GM18867 (cell line): Measurements from ENCODE around the gene NLGN1.

Experiments
- ATAC-seq: cut with Tn5 transposase; IDR thresholded peaks from one replicate; pipeline ENCODE4 v1.9.1; 2021; ENCODE audit warnings: mild to moderate bottlenecking, moderate library complexity; ENCODE audit not compliant: unreplicated experiment

The NLGN1 gene

DNA sequence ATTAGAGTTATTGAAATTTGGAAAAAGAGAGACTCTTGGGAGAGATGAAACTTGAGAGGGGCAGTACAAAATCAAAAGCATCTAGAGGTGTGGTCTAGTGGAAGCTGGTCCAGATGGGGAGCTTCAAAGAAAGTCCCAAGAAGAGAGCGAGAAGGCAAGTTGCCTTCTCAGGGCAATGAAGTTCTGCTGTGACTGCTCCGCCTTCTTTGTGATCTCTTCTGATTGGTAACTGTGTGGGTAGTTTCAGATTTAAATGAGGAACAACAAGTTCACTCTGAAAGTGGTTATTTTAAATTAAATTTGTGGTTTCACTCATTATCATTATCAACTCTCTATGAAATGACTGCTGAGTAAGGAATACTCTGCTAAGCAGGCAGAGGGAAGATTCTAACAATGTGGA, 233.3 kb downstream of the NLGN1 start:
- ATAC-seq: no peak

DNA sequence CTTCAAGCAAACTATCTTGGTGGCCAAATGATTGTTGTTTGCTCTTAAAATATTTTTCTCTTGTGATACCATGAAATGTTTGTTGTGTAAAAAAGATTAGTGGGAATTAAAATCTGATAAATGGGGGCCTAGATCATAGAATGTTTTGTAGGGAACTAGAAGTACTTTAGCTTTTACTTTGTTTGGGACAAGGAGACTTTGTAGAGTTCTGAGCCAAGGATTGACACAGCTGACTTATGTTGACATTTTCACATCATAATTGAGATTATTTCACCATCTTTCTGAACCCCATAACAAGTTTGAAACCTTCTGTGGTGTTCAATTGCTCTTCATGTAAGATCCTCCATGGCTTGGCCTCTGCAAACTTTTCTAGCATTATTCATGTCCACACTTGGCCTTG, 235.4 kb downstream of the NLGN1 start:
- ATAC-seq: no peak

DNA sequence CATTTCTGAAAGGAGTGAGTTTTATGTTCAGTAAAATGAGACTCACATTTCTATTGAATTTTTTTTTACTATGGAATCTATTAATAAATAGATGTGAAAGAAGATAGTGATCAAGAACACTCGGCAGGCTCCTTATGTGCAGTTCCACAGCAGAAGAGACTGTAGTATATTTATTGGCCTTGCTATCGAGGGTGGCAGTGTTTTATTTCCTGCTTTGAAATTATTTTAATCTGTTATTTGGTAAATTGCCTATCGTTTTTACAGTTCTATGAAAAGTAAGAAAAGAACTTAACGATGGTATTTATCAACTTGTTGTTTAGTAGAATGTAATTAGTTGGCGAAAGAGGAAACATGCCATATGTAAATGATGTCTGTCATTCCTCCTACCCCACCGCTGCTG, 238.3 kb downstream of the NLGN1 start:
- ATAC-seq: no peak

DNA sequence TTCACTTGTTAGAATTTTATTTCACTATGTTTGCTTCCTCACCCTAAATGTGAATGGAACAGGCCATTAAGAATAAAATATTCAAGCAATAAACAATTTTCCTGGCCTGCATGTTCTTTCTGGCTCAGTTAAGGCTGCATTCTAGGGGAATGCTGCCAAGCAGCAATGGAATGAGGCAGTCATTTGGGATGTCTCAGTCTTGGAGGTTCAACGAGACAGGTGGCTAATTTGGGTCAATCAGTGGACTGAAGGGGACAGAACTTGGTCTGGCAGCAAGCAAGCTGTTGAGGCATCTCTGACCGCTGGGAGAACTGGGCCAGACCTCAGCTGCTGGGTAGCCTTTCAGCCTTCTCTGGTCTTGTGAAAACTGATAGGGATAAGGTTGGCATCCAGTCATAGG, 241.6 kb downstream of the NLGN1 start:
- ATAC-seq: no peak

DNA sequence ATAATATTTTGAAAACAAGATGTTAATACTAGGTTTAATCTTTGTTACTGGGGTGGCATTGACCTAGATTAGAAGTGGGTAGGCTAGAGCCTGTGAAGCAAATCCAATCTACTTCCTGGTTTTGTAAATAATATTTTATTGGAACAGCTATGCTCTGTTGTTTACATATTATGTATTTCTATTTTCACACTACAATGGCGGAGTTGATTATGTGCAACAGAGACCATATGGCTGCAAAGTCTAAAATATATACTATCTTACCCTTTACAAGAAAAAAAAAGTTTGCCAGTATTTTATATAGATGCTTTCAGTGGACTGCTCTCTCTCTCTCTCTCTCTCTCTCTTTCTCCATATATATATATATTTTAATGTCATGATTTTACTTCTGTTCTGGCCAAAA, 244.2 kb downstream of the NLGN1 start:
- no peak for ATAC-seq

DNA sequence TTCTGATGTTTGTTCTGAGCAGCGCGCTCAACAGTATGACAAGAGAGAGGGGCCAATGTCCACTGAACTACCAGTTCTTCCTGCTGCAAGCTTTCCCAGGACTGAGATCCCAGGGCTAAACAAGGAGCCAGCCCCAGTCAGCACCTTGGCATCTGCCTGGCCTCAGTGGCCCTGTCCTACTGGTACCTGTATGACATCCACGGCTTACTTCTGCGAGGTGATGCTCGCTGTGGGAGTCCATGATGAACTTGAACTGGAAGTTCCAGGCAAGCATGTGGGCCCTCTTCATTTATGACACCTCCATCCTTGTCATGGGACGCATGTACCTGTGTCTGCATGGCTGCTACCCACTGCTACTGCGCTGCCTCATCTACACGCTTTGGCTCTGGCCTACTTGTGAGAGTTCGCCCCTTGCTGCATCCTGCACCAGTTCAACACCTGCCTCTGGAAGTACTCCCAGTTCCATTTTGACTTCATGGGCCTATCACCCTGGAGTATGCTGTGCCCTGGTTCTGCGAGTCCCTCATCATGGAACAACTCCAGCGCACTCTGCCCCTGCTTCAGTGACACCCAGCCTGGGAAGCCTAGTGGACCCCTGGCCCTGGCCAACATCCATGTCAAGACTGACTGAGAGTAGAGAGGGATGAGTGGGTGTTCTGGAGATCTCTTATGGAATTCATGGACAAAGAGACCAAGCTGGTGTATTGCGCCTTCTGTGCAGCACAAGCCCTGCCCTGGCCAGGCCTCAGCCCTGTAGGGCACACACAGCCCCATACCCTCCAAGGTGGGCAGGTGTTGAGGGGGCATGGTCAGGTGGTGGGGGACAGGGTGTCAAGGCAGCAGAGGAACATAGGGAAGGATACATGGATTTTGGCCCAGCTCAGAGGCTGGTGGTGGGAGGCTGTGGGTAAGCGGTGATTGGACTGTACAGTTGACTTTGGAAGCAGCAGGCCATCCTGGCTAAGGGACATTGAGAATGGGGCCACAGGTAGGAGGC, 246.8 kb downstream of the NLGN1 start:
- no peak for ATAC-seq

DNA sequence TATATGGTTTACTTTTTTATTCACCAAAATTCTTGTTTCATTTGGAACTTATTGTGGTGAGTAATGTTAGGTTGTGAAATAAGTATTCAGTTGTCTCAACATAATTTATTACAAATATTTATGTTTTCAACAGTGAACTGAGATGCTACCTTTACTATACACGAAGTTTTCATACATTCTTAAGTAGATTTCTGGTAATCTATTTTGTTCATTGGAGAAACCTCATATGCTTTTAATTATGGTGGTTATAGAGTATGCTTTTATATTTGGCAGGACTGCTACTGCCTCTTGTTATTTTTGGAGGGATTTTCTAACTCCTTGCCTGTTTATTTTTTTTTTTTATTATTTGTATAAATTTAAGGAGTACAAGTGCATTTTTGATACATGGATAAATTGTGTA, 253.1 kb downstream of the NLGN1 start:
- ATAC-seq: no peak

DNA sequence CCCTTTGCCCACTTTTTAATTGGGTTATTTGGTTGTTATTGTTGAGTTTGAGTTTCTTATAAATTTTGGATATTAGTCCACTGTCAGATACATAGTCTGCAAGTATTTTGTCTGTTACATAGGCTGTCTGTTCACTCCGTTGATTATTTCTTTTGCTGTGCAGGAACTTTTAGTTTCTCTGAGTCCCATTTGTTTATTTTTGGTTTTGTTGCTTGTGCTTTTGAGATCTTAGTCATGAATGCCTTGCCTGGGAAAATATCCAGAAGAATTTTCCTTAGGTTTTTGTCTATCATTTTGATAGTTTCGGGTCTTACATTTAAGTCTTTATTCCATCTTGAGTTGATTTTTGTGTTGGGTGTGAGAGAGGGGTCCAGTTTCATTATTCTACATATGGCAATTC, 254.5 kb downstream of the NLGN1 start:
- no peak for ATAC-seq

DNA sequence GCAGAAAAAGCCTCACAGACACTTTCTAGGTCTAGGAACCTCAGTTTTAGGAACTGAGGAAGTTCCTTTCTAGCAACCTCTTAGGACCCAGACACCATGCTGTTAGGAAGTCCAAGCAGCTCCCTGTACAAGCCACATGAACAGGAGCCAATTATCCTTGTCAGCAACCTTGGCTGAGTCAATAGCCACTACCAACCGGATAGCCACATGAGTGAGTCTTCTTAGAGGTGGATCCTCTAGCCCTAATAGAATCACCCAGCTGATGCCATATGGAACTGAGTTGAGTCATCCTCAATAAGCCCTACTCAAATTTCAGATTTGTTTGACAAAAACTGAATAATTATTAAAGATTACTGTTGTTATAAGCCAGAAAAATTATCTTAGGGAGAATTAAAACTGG, 256.2 kb downstream of the NLGN1 start:
- ATAC-seq: no peak

DNA sequence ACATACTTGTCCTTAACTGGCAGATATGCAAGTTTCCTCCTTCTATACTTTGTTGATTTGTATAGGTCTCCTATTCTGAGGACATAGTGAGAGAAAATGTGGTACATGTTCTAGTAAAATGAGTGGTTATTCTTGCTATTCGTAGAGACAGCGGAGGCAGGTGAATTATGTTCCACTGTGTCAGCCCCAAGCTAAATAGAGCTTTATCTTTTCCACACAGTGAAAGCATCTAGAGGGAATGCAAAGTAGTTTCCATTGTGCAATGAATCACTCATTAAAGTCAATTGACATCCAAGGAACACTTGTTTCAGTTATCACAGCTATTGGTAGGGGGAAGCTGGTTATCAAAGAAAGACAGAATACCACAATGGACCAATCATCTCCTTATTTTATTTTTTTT, 262.4 kb downstream of the NLGN1 start:
- no peak for ATAC-seq

DNA sequence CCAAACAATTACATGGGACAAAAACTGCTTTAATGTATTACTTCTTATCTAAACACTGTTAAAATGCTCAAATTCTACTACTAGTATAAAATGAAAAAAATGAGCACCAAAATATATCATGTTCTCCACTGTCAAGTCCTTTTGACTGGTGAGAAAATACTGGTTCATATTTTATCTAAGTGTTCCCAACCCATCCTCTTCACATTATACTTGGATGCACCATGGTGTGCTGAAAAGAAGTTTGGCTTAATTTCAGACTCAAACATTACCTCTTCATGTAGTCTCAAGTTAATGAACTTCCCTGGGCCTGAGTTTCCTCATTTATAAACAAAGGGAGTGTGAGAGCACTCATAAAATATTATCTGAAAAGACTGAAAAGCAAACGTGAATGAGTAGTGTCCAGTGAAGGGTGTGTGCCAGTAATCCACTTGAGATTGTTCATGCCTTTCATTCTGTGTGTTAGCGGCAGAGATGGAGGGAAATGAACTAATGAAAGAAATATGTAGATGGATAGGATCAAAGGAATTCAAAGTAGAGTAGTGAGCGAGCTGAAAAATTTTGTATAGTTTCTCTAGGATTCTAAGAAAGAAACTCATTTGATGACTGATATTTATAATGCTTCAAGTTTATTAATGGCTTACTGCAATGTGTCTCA, 263.2 kb downstream of the NLGN1 start:
- ATAC-seq: no peak

DNA sequence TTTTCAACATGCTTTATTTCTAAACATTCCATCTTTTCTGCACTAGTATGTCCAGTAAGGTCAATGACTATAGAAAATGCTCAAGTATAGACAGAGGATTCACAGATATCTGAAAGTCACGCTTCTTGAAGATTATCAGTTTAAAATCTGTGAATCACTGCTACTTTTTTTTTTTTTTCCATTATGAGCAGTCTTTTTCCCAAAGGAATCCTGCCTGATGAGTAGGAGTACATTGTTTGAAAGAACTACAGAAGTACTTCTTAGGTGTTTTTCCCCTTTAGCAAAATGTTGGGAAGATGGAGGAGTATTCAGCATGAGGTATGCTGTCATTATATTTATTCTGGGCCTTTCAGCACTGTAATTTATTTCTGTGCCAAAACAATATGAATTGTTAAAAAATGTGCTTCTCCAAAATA, 266.2 kb downstream of the NLGN1 start:
- ATAC-seq: no peak

DNA sequence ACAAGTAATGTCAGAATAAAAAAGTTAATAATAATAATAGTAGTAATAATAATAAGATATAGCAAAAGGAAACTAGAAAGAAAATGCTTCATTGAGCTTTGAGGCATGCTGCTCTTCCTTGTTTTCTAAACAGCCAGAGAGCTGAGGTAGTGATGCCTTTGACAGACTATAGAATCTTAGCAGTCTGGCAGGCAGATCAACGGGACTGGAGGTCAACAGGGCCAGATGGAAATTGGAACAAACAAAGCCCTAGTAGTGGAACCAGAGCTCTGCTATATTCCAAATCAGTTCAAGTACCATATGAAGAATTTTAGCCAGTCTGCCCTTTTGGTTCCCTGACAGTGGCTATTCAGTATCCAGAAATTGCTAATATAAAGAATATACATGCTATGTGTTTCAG, 278.6 kb downstream of the NLGN1 start:
- no peak for ATAC-seq

DNA sequence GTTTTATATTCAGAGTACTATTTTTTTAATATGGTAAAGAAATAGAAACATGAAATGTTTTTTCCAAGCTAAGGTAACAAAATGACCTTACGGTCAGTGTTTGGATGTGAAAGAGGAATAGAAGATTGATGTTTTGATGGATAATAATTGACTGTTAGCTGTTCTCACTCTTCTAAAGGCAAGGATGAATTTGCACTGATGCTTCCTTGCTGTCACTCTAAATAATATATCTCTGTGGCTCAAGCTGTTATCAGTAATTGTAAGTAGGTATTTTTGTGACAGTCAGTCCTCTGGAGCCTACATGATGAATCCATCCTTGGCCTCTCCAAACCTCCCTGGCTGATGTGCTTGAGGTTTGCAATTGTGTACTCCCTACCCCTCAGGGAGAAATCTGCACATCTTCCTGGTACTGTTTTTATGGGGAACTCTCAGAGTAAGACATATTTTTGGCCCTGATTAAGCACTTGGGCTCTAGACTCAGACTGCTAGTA, 283.7 kb downstream of the NLGN1 start:
- ATAC-seq: no peak

DNA sequence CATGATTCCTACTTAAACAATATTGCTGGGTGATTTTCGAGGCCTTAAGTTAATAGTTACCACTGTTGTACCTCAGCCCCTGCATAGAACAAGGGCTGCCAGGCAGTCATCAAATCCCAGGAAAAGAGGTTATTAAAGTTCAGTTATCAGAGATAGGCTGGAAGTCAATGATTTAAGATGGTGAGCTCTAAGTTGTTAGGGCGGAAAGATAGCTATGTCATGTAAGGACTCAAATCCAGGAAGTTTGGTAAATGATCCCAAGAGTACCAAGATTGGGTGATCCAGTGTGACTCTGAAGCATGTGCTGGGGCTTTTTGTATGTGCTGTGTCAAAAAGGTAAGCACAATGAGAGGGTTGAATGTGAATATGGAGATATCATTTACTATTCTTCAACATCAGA, 287.9 kb downstream of the NLGN1 start:
- ATAC-seq: no peak

DNA sequence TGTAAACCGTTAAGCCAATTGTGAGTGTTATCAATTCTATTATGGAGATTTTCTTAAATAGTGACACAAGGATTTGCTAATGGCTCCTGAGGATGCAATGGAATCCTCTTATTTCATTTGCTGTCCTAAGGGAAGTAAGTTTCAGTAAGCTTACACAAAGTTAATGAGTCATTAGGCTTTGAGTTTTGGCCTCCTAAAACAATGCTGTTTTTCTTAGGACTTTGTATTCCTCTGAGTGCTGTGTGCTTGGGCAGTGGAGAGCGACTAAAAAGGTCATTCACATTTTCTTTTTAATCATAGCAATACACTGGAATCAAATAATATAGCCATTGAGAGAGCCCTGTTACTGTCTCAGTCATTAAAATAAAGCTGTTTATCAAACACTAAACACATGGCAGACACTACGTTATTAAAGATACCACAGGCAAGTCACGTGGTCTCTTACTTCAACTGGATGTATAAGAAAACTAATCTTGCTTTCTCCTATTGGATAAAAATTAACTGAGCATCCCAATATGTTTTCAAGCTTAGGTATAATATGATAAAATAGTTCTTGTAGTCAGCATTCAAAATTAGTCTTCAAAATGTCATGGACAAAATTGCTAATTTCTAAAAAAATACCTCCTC, 290.8 kb downstream of the NLGN1 start:
- ATAC-seq: no peak

DNA sequence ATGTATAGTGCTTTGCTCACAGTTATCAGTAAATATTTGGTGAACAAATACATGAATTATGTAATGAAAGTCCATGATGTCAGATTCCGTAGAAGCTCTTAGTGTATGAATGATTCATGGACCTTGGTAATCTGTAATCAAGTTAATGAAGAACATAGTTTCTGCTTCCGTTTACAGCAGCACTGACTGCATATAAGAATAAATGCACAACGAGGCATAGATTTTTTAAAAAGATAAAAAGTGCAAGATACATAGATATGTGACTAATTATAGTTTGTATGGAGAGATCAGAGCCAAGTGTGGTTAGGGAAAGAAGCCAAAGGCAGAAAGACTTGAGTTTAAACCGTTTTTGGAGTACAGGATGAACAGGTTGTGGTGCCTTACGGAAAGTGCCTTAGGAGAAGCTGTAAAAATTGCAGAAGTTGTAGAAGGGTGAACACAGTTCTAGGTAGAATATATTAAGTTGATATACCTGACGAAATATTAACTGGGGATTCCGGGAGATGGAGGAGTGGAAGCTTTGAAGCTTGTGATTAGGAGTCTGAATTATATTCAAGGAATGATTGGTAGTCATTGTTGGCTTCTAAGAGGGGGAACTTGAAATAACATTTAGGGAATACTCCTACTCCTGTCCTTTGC, 293.1 kb downstream of the NLGN1 start:
- ATAC-seq: no peak

DNA sequence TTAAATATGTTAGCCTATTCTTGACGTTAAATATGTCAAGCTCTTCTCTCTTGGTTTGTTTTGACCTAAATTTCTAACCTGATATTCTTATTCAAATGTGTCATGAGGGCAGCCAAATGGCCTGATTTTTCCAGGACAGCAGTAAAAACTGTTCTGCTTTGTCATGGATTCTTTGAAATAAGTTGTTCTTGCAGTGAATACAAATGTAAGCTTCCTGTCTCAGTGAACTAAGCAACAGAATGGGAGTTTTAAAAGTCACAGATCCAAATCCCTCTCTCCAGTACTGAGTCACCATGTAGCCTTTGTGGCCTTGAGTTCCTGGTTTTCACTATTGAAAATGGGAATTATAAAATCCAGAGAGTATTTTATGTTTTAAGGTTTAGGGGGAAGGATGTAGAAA, 301.8 kb downstream of the NLGN1 start:
- ATAC-seq: no peak

DNA sequence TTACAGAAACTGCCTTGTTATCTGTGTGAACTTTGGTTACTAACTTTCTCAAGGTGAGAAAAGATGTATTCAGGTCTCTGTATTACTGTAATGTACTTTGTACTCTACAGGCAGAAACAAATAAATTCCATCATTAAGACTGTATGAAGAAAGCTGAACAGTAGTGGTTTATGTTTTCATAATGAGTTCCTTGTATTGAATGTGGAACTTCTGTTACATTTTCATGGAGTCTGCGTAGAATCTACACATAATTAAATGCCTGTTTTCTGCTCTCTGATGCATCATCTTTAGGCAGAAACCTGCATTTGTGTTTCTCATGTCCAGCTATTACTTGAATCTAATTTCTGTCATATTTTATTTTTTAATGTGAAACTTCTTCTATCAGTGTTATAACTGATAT, 302.8 kb downstream of the NLGN1 start:
- no peak for ATAC-seq

DNA sequence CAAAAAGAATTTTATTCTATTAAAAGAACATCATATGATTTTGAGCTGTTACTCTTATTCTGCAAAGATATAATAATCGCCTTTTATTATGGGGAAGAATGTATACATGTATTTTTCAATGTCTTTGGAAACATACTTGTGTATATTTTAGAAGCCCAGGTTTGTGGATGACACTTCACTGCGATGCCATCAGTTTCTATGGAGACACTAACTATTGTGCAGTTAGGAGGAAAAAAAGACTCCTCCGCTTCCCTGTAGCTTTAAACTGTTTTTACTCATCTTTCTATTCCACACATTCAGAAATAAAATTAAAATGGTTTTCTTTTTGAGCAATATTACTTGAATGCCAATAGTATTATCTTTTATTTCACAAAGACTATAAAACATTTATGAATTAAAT, 305.0 kb downstream of the NLGN1 start:
- no peak for ATAC-seq

DNA sequence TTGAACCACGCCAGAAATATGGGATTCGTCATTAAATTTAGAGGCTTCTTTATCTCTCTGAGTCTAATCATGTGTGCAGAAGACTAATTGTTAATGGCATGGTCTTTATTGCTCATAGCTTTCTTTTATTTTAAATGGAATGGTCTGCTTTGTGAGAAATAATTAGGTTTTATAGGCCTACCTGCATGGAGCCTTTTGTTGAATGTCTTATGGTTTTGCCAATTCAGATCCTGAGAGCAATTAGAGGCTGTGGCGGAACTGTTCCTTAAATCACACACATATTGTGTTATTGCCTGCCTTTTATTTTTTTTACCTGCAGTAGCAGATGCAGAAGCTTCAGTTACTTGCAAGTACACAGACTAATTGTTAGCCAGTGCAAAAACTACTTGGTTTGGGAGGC, 306.2 kb downstream of the NLGN1 start:
- no peak for ATAC-seq
